GM21576 (cell line): Measurements from ENCODE around the gene PTPRZ1.

Experiments
- ATAC-seq: cut with Tn5 transposase; IDR thresholded peaks from one replicate; pipeline ENCODE4 v1.9.1; 2021; ENCODE audit warnings: mild to moderate bottlenecking, moderate library complexity; ENCODE audit not compliant: unreplicated experiment

PTPRZ1 gene

DNA sequence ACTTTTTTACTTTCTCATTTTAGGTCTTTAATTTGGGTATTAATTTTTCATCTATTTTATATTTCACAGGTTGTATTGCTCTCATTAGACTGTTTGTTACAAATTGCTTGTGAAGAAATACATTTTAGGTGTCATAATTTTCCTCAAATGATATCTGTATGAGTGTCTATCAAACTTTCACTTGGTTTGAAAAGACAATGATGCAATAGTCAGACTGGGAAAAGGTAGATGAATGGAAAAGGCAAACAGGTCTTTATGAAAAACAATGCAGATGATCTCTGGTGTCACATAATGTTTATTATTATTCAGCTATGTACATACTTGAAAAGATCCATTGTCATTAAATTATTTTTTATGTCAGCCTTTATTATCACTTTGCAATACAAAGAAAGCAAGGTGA lies 80.2 kb downstream of the PTPRZ1 start:
- no peak for ATAC-seq

DNA sequence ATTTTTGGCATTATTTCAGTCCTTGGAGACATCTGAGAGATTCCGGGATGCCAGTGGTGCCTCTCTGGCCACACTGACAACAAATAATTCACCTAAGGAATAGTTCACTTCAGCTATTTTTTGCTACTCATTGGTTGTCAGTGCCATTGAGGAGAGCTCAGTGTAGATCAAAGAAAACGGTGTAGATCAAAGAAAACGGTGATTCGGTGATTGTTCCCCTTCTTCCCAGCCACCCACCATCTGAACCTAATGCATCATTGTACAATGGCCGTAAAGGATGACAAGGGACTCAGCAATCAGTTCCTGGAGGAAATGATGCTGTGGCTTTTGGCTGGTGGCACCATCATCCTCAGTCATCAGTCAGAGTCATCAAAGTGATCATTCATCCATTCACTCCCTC lies 80.6 kb downstream of the PTPRZ1 start:
- no peak for ATAC-seq

DNA sequence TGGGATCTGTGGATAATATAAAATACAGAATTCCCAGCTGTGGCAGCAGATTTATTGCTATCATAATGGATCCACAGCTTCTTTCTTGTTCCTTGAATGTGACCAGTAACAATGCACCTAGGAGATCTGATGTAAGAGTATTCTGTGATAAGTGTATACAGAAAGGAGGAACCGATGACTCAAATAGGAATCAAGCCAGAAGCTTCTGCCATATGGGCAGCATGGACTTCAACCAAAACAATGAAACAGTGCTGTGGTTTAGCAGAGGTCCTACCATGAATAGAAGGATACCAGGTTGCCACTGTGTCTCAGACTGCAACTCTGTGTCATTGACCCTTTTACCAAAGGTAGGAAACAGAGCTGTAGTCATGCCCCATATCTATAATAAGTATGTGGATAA lies 81.8 kb downstream of the PTPRZ1 start:
- no peak for ATAC-seq

GRCh38 chr7:121957626-121958025 lies 84.7 kb downstream of the PTPRZ1 start:
- ATAC-seq = no peak

GRCh38 chr7:121960678-121961077 lies 87.7 kb downstream of the PTPRZ1 start:
- no peak for ATAC-seq

GRCh38 chr7:121961089-121961867 lies 88.3 kb downstream of the PTPRZ1 start:
- ATAC-seq = no peak

DNA sequence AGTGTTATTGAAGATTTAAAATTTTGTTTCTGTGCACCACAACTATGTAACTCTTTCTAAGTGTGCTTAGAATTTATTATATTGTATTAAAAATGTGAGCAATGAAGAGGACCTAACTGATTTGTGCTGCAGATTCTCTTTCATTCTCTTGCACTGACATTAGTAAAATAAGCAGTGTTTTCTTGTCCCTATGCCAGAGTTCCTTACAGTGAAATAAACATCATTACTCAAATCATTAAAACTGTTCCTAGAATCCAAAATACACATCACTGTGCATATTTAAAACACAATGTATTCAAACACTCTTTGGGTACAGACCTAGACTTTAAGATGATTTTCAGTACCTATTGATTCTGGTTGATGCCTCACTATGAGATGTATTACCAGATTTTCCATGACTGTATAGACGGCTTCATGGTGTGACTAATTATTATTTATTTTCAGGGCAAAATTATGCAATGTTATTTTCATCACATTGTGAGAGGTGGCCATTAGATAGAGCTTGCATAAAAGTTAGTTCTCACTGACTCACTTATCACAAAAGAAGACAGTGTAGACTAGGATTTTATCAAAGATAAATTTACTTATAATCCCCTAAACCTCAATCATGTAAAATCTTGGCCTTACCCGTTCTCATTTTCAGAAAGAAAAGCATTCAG lies 93.4 kb downstream of the PTPRZ1 start:
- ATAC-seq = no peak

DNA sequence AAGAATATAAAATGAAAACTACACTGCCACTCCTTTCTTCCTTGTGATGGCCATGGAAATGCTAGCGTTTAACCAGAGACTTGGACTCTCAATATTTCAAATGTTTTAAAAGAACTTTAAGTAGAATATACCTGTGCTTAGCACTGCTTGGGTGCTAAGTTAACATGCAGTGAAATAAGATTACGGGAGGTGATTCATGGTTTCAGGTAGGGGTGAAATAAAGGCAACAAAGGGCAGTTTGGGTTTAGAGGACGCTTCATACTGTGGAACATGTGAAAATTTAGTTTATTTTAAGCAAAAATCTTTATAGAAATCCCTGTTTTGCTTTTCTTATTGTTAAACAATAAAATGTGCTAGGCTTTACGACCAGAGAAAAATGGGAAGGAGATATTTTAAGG lies 94.0 kb downstream of the PTPRZ1 start:
- no peak for ATAC-seq

DNA sequence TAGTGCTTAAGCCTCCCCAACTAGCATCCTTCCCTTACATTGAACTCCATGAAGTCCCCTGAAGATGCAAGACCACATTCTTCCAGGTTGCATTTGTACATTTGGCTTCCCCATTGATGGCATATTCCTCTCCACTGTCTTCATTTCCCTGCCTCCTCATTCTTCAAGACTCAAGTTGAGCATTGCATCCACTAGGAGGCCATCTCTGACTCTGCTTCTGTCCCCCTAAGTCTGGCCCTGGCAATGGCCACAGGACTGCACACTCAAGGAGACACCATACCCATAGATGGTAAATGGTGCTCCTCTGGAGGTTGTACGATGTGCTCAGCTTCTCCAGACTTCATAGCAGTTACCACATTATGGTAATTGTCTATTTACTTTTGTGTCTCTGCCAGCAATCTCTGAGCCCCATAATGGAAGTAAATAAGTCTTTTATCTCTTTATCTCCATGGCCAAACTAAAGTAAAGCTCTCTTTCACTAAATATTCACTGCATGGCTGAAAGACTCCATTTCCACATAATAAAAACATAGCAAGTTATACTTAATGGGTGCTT lies 112.6 kb downstream of the PTPRZ1 start:
- no peak for ATAC-seq

- no peak for ATAC-seq
Measured at GRCh38 chr7:121992068-121992467, 119.1 kb downstream of the PTPRZ1 start.

DNA sequence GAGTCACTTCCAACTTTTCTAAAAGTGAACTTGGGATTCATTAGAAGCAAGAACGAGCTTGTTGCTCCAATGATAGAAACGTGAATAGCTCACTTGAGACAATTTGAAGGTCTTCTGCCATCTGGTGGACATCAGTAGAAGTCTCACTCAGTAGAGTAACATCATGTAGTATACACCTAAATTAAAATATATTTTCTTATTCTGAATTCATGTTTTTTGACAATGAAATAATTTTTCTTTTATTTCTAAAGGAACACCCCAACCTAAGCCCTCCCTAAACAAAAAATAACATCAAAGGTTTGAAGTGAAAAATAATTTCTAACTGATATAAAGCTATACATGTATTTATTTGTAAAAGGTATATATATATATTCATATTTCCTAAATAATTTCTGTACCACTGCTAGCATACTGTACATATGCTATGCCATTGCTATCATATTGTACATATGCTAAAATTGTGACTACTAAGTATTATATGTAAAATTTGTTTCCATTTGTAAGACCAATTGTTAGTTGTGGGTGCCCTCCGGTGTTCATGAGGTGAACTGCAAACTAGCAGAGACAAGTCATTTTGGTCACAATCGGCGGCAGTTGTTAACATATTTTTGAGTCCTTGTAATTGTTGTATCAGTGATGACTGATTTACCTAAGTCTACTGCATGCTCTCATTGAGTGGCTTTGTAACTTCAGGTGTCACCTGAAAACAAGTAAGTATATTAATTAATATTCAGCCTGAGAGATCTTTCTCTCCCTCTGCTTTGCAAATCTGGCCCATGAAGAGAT lies 121.9 kb downstream of the PTPRZ1 start:
- ATAC-seq = peak; percentile 97

DNA sequence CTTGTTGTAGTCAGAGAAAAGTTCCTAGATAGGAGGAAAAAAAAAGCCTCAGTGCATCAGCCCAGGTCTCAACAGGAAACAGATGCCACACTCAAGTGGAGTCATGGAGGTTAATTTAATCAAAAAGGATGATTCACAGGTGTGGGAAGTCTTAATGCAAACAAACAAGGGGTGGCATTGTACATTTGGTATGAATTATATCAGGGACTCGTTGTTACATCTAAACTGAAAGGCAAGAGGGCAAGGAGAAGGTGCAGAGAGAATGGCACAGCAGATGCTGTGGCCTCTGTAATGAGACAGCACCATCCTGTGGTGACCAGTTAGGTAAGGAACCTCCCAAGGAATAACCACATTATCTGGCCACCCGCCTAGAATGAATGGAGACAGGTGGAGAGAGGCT lies 133.7 kb downstream of the PTPRZ1 start:
- ATAC-seq = no peak

- ATAC-seq = no peak
Measured at GRCh38 chr7:122010116-122010515, 137.2 kb downstream of the PTPRZ1 start.

DNA sequence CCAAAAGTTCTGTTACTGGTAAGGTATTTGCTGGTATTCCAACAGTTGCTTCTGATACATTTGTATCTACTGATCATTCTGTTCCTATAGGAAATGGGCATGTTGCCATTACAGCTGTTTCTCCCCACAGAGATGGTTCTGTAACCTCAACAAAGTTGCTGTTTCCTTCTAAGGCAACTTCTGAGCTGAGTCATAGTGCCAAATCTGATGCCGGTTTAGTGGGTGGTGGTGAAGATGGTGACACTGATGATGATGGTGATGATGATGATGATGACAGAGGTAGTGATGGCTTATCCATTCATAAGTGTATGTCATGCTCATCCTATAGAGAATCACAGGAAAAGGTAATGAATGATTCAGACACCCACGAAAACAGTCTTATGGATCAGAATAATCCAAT lies 140.1 kb downstream of the PTPRZ1 start:
- ATAC-seq = no peak

GRCh38 chr7:122013630-122014029 lies 140.7 kb downstream of the PTPRZ1 start:
- no peak for ATAC-seq

DNA sequence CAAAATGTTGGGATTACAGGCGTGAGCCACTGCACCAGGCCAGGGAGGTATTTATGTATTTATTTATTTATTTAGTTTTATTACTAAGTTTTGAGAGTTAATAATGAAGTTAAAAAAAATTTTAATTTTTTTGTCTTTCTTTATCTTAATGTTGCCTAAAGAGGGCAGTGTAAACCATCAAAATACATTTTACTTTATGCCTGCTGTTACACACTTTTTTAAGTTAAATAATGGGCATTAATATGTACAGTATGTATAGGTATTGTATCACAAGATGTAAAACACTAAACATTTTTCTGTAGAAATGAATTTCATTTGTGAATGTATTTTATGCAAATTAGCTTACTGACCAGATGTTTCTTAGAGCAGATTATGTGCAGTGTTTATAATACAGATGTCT lies 141.7 kb downstream of the PTPRZ1 start:
- no peak for ATAC-seq

- ATAC-seq = no peak
Measured at GRCh38 chr7:122018032-122018431, 145.1 kb downstream of the PTPRZ1 start.

- no peak for ATAC-seq
Measured at GRCh38 chr7:122027058-122027457, 154.1 kb downstream of the PTPRZ1 start.

- ATAC-seq = no peak
Measured at GRCh38 chr7:122033641-122034040, 160.7 kb downstream of the PTPRZ1 start.

GRCh38 chr7:122035876-122036275 lies 162.9 kb downstream of the PTPRZ1 start:
- ATAC-seq = no peak

GRCh38 chr7:122038134-122038533 lies 165.2 kb downstream of the PTPRZ1 start:
- no peak for ATAC-seq

DNA sequence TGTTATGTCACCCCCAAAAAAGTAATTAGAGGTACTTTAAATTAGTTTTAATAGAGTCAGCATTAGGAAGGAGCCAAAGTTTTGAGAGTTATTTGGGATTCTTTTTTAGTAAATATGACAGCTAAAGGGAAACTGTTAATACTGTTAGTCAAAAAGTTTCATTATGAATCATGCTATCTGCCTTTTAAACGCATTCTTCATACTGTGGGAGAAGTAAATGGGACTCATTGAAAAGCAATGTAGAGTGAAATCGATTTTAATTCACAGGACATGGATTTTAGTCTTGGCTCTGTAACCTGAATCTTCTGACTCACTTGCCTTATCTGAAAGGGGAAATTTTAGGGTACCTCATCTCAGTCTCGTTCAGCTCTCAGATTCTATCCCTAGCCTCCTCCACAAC lies 165.9 kb downstream of the PTPRZ1 start:
- no peak for ATAC-seq
